Lung (tissue), 12 donors: ENCODE results near the gene CRYGA. TPM values are rescaled to one million over a fixed set of nuclear protein-coding genes. Genes with fewer than 3 reads are reported as not detected.

Source experiments
- ATAC-seq: fragments of 200-7000 bp; cut with Tn5 transposase; one replicate; pipeline ENCODE4 v1.9.1; 2020; ENCODE audit warnings: moderate number of reproducible peaks; ENCODE audit not compliant: insufficient read depth, low FRiP score
- DNase-seq, 3 donors: peaks; one replicate each; pipeline ENCODE4 v3.0.0-alpha.2; 2013 to 2017
- H3K27ac ChIP-seq, 2 donors: one replicate each; pipeline ENCODE4 v1.5.1; 2013; ENCODE audit warnings: mild to moderate bottlenecking in 2 of 2, moderate library complexity in 2 of 2, control low read depth in 1 of 2, inconsistent platforms in 1 of 2, low read depth in 1 of 2, low read length in 1 of 2
- H3K27me3 ChIP-seq, 3 donors: one replicate each; pipeline ENCODE4 v1.5.1; 2013; ENCODE audit warnings: low read length in 2 of 3; ENCODE audit not compliant: control insufficient read depth in 3 of 3, insufficient read depth in 3 of 3
- H3K36me3 ChIP-seq, 4 donors: one replicate each; pipeline ENCODE4 v1.5.1; 2013; ENCODE audit warnings: low read length in 4 of 4, mild to moderate bottlenecking in 1 of 4, moderate library complexity in 1 of 4; ENCODE audit not compliant: control insufficient read depth in 4 of 4, insufficient read depth in 4 of 4
- H3K4me1 ChIP-seq, 5 donors: one replicate each; pipeline ENCODE4 v1.5.1; 2013; ENCODE audit warnings: low read length in 5 of 5, mild to moderate bottlenecking in 2 of 5, moderate library complexity in 1 of 5; ENCODE audit not compliant: control insufficient read depth in 5 of 5, insufficient read depth in 5 of 5
- H3K4me3 ChIP-seq: one replicate; pipeline ENCODE4 v1.5.1; 2013; ENCODE audit warnings: mild to moderate bottlenecking, control low read depth, moderate library complexity
- H3K9ac ChIP-seq, 2 donors: one replicate each; pipeline ENCODE4 v1.5.1; 2013; ENCODE audit warnings: low read length in 2 of 2, control low read depth in 1 of 2; ENCODE audit not compliant: insufficient read depth in 1 of 2
- H3K9me3 ChIP-seq, 4 donors: one replicate each; pipeline ENCODE4 v1.5.1; 2013; ENCODE audit warnings: low read length in 3 of 4, mild to moderate bottlenecking in 1 of 4, moderate library complexity in 1 of 4; ENCODE audit not compliant: control insufficient read depth in 4 of 4, insufficient read depth in 3 of 4
- WGBS, 2 donors: extraction: QIAGEN DNeasy Blood & Tissue Kit; methylation state at CpG; one replicate each; pipeline ENCODE4 v1.1.7; 2013; 5-methylcytosine and 5-hydroxymethylcytosine counted together
- polyA plus RNA-seq, 2 donors: library from polyadenylated mRNA; stranded (reverse); fragments of 200-250 nt; gene quantifications; one replicate each; pipeline ENCODE4 v1.2.1, GENCODE V29; 2013
- total RNA-seq, 2 donors: library from RNA; depleted of rRNA in 1 of 2; stranded (reverse); fragments of >200 nt in 1 of 2; gene quantifications; one replicate each; pipeline ENCODE4 v1.2.1, GENCODE V29; 2014 to 2021
- TF ChIP-seq, protein P1 (sequence below): IDR thresholded peaks from 2 replicates; pipeline ENCODE4 v1.5.1; 2012; ENCODE audit warnings: mild to moderate bottlenecking; ENCODE audit errors: control extremely low read depth, extremely low read depth
- donor health status: control.
- donor health status: control.
- donor health status: Bipolar disorder and iron deficiency.
- donor health status: healthy.
- donor health status: DM: yes; HTN: yes; CAD: no.

CRYGA gene
- total and polyA plus RNA-seq, 4 donors, result not detected

- peaks cover 0 to 1% (median 0%) of the 10 kb centered on the region in 5 donors for H3K4me1 ChIP-seq
- ATAC-seq (peak; percentile 99), DNase-seq (peak; percentile 83 to 92 (median 89))
- H3K9me3 ChIP-seq, result no peaks in the 10 kb centered on the region
- no peak overlapping the region for H3K9ac ChIP-seq
- H3K27ac ChIP-seq, result no peak overlapping the region
- no peak overlapping the region for H3K4me3 ChIP-seq
- no peaks in the 10 kb centered on the region for H3K36me3 ChIP-seq
- TF ChIP-seq, protein P1, sequence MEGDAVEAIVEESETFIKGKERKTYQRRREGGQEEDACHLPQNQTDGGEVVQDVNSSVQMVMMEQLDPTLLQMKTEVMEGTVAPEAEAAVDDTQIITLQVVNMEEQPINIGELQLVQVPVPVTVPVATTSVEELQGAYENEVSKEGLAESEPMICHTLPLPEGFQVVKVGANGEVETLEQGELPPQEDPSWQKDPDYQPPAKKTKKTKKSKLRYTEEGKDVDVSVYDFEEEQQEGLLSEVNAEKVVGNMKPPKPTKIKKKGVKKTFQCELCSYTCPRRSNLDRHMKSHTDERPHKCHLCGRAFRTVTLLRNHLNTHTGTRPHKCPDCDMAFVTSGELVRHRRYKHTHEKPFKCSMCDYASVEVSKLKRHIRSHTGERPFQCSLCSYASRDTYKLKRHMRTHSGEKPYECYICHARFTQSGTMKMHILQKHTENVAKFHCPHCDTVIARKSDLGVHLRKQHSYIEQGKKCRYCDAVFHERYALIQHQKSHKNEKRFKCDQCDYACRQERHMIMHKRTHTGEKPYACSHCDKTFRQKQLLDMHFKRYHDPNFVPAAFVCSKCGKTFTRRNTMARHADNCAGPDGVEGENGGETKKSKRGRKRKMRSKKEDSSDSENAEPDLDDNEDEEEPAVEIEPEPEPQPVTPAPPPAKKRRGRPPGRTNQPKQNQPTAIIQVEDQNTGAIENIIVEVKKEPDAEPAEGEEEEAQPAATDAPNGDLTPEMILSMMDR, result peak; percentile 76
- WGBS, 2 donors, result 40 to 45% methylated on average over 20 to 21 of the region's 21 CpGs
- no peaks in the 10 kb centered on the region for H3K27me3 ChIP-seq
Observed at GRCh38 chr2:208175069-208175839, 11.9 kb upstream of the CRYGA start.

DNA sequence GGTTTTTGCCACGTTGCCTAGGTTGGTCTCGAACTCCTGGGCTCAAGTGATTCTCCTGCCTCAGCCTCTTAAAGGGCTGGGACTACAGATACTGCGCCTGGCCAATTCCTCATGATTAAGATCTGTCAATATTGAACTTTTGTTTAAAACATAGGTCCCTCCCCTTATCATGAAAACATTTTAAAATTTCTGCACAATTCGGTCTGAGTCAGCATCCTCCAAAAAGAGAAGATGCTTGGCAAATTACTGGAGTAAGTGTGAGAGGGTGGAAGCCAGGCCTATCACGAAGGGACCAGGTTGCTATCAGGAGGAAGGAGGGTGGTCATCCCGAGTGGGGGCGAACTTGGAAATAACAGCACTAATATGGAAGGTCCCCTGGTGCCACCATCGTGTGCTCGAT, 10.8 kb upstream of the CRYGA start:
- no peak for ATAC-seq

DNA sequence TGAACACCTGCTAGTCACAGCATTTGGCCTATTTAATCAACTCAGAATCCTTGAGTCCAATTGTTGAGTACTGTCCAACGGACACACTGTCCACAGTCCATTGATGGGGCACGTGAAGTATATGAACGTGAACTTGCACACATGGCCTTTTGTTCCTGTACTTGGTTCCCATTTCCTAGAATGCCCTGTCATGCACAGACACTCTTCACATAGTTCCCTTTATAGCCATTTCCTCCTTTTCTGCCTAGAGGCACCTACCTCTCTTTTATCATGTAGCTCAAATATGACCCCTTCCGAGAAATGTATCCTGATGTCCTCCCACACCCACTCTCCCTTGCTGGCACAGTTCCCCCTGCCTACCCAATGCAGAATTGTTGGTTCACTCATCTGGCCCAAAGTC, 8.7 kb upstream of the CRYGA start:
- Histone ChIP-seq H3K27ac (peak overlapping the region in 1 of 2 donors; percentile 27), H3K4me1 (no peaks in the 10 kb centered on the region), H3K27me3 (no peaks in the 10 kb centered on the region), H3K4me3 (no peak overlapping the region), H3K36me3 (no peaks in the 10 kb centered on the region), H3K9me3 (no peaks in the 10 kb centered on the region), H3K9ac (no peak overlapping the region)
- DNase-seq (no peak), ATAC-seq (no peak)
- TF ChIP-seq, protein P1, result no peak
- WGBS, 2 donors, result 17 to 50% methylated on average over 4 of the region's 4 CpGs

More for the DNA sequence above, 10.8 kb upstream of the CRYGA start:
- 81 to 93% methylated on average over 9 of the region's 9 CpGs for WGBS, 2 donors
- Histone ChIP-seq H3K4me1 (no peaks in the 10 kb centered on the region), H3K9me3 (no peaks in the 10 kb centered on the region), H3K27ac (no peak overlapping the region), H3K36me3 (no peaks in the 10 kb centered on the region), H3K27me3 (no peaks in the 10 kb centered on the region), H3K9ac (no peak overlapping the region), H3K4me3 (no peak overlapping the region)
- TF ChIP-seq, protein P1, result no peak
- DNase-seq, result no peak
